ENCODE results near the gene REPIN1. TPM values are rescaled to one million over a fixed set of nuclear protein-coding genes. Genes with fewer than 3 reads are reported as not detected.

Gene REPIN1
- total and polyA plus RNA-seq, 7 donors = 50.9 to 131 (median 56.5) TPM

GRCh38 chr7:150351587-150352194, 16.9 kb upstream of the REPIN1 start:
- H3K9me3 ChIP-seq = no peaks in the 10 kb centered on the region
- intact Hi-C loops (cut with DNase I) = no loop called here

GRCh38 chr7:150355666-150356059, 13.0 kb upstream of the REPIN1 start:
- peak; percentile 11 for DNase-seq
- 77 to 83% methylated on average over 1 of the region's 1 CpG for WGBS, 2 donors
- Histone ChIP-seq H3K9me3 (no peaks in the 10 kb centered on the region), H3K4me3 (no peak overlapping the region), H3K4me1 (peaks cover 0 to 39% (median 10%) of the 10 kb centered on the region in 4 donors), H3K27me3 (no peaks in the 10 kb centered on the region), H3K36me3 (no peaks in the 10 kb centered on the region), H3K27ac (peak overlapping the region in 3 of 4 donors; percentile 48 to 74 (median 55))
- intact Hi-C loops (cut with DNase I) = no loop called here
- no peak for TF ChIP-seq POLR2A (IDR thresholded peaks at IDR 0.05)

More at GRCh38 chr7:150351587-150352194, 16.9 kb upstream of the REPIN1 start:
- Histone ChIP-seq H3K4me3 (no peak overlapping the region), H3K4me1 (peaks cover 0 to 26% (median 10%) of the 10 kb centered on the region in 4 donors), H3K27me3 (no peaks in the 10 kb centered on the region), H3K27ac (no peak overlapping the region), H3K36me3 (no peaks in the 10 kb centered on the region)
- DNase-seq = peak; percentile 21
- WGBS, 2 donors = 50 to 72% methylated on average over 8 of the region's 8 CpGs
- TF ChIP-seq POLR2AphosphoS5 (IDR thresholded peaks at IDR 0.05) (no peak), EP300 (IDR thresholded peaks at IDR 0.05) (no peak), POLR2A (IDR thresholded peaks at IDR 0.05) (no peak), CTCF (IDR thresholded peaks at IDR 0.05) (no peak)

- peak overlapping the region in 3 of 4 donors; percentile 48 to 74 (median 55) for H3K27ac ChIP-seq
- H3K9me3 ChIP-seq = no peaks in the 10 kb centered on the region
- no peaks in the 10 kb centered on the region for H3K36me3 ChIP-seq
- no peak overlapping the region for H3K4me3 ChIP-seq
- 21 to 37% methylated on average over 6 of the region's 6 CpGs for WGBS, 2 donors
- H3K27me3 ChIP-seq = no peaks in the 10 kb centered on the region
- TF ChIP-seq POLR2A (IDR thresholded peaks at IDR 0.05) = no peak
- peak; percentile 19 to 50 (median 24) for TF ChIP-seq CTCF (IDR thresholded peaks at IDR 0.05)
- intact Hi-C loops (cut with DNase I) = no loop called here
- peaks cover 0 to 47% (median 14%) of the 10 kb centered on the region in 4 donors for H3K4me1 ChIP-seq
- DNase-seq = peak; percentile 46
Observed at GRCh38 chr7:150356265-150356897, 12.2 kb upstream of the REPIN1 start.

GRCh38 chr7:150357270-150357669, 11.4 kb upstream of the REPIN1 start:
- Histone ChIP-seq H3K27ac (peak overlapping the region in 1 of 4 donors; percentile 35), H3K4me1 (peaks cover 0 to 55% (median 21%) of the 10 kb centered on the region in 4 donors), H3K4me3 (no peak overlapping the region), H3K36me3 (no peaks in the 10 kb centered on the region), H3K27me3 (no peaks in the 10 kb centered on the region), H3K9me3 (no peaks in the 10 kb centered on the region)
- TF ChIP-seq POLR2AphosphoS5 (IDR thresholded peaks at IDR 0.05) = no peak
- no peak for TF ChIP-seq POLR2A (IDR thresholded peaks at IDR 0.05)
- no peak for TF ChIP-seq EP300 (IDR thresholded peaks at IDR 0.05)
- TF ChIP-seq CTCF (IDR thresholded peaks at IDR 0.05) = no peak
- WGBS, 2 donors = 32 to 64% methylated on average over 9 of the region's 9 CpGs
- DNase-seq = peak; percentile 51
- intact Hi-C loops (cut with DNase I) = no loop called here

- Histone ChIP-seq H3K36me3 (no peaks in the 10 kb centered on the region), H3K4me3 (no peak overlapping the region), H3K4me1 (peaks cover 0 to 62% (median 21%) of the 10 kb centered on the region in 4 donors), H3K27ac (peak overlapping the region in 1 of 4 donors; percentile 35), H3K27me3 (no peaks in the 10 kb centered on the region), H3K9me3 (no peaks in the 10 kb centered on the region)
- 73 to 85% methylated on average over 13 of the region's 13 CpGs for WGBS, 2 donors
- DNase-seq = peak; percentile 35
- intact Hi-C loops (cut with DNase I) = no loop called here
- TF ChIP-seq POLR2AphosphoS5 (IDR thresholded peaks at IDR 0.05) = no peak
- no peak for TF ChIP-seq CTCF (IDR thresholded peaks at IDR 0.05)
- TF ChIP-seq POLR2A (IDR thresholded peaks at IDR 0.05) = no peak
- TF ChIP-seq EP300 (IDR thresholded peaks at IDR 0.05) = no peak
Observed at GRCh38 chr7:150357771-150358427, 10.7 kb upstream of the REPIN1 start.

Data from sigmoid colon (tissue), 7 donors.